ENCODE data around the gene CCR7. TPM values are rescaled to one million over a fixed set of nuclear protein-coding genes. Genes with fewer than 3 reads are reported as not detected.

CCR7 gene
- total and polyA plus RNA-seq, 2 of the 8 experiments (the other 6 are each of a cell fraction or from before 2014, with no cell fraction given) = 0.12 to 0.17 TPM

DNA sequence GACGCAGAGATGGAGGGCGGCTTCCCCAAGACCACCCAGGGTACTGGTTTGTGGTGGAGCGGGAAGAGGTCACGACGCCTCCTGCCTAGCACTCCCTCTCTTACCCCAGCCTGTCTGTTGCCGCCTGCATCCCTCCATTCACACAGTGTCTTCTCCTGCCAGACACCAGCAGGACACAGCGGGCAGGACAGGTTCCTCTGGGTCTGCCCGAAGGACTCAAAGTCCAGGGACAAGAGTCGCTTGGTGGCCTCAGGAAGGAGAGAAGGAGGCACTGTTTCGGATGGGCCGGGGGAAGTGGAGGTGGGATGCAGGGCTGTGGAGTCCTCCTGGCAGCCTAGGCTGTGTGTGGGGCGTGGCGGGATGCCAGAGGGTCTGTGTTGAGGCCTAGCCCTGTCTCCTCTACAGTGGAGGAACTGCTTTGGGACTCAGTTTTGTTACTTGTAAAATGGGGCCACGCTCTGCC is 44.2 kb downstream of the CCR7 start:
- Histone ChIP-seq H2BK120ac (replicated peaks; ENCODE audit: low read depth, low read length) (no peak overlapping the region), H3K4me2 (ENCODE audit: insufficient read depth in 1 of 2, low read depth in 2 of 2, low read length in 2 of 2) (no peak overlapping the region), H2BK15ac (ENCODE audit: low read length) (peak overlapping the region; percentile 83; the same call in 1 of the 2 replicates), H3K14ac (ENCODE audit: insufficient read length) (no peak overlapping the region), H3K9ac (replicated peaks in 1 of 4; ENCODE audit: extremely low read depth in 1 of 4, low read depth in 3 of 4, low read length in 3 of 4) (no peak overlapping the region), H3K4me1 (replicated peaks in 1 of 4; ENCODE audit: control insufficient read depth in 3 of 4, insufficient read depth in 4 of 4, low read length in 3 of 4) (peaks cover 0 to 10% (median 2%) of the 10 kb centered on the region in 4 experiments; a peak in 5 of 7 replicates), H3K4me3 (ENCODE audit: extremely low read depth in 1 of 4, insufficient read depth in 2 of 4, low read depth in 3 of 4, low read length in 4 of 4) (no peak overlapping the region), H2BK12ac (ENCODE audit: low read depth, low read length) (peak overlapping the region; percentile 18; the same call in 1 of the 2 replicates), H3K36me3 (ENCODE audit: control insufficient read depth in 2 of 4, insufficient read depth in 4 of 4, low read length in 3 of 4) (no peaks in the 10 kb centered on the region), H4K91ac (replicated peaks; ENCODE audit: insufficient read length, low read length) (peak overlapping the region; percentile 29), H3K27ac (ENCODE audit: low read depth, low read length) (no peak overlapping the region), H4K5ac (ENCODE audit: insufficient read length, low read depth, low read length) (no peak overlapping the region), H3K18ac (ENCODE audit: extremely low read depth, low read length) (no peak overlapping the region), H3K4ac (replicated peaks; ENCODE audit: insufficient read length, low read depth, low read length) (no peak overlapping the region), H2AFZ (ENCODE audit: low read length) (peak overlapping the region; percentile 41; the same call in 1 of the 2 replicates), H3K23ac (ENCODE audit: insufficient read length) (no peak overlapping the region), H4K8ac (ENCODE audit: extremely low read depth, insufficient read depth, low read length) (no peak overlapping the region), H2AK5ac (ENCODE audit: low read depth, low read length) (no peak overlapping the region), H3K27me3 (replicated peaks in 1 of 4; ENCODE audit: control insufficient read depth in 3 of 4, extremely low read depth in 1 of 4, insufficient read depth in 3 of 4, low read length in 3 of 4) (no peaks in the 10 kb centered on the region), H3K79me2 (ENCODE audit: control insufficient read depth in 1 of 2, insufficient read depth in 2 of 2, low read length in 2 of 2) (no peaks in the 10 kb centered on the region), H2BK20ac (ENCODE audit: low read length) (peak overlapping the region; percentile 73; the same call in 1 of the 2 replicates), H3K79me1 (ENCODE audit: low read depth, low read length) (no peaks in the 10 kb centered on the region), H3K23me2 (ENCODE audit: low read depth, low read length) (no peaks in the 10 kb centered on the region; the same call in 1 of the 2 replicates), H4K20me1 (replicated peaks in 1 of 2; ENCODE audit: control insufficient read depth in 1 of 2, insufficient read depth in 2 of 2, low read length in 2 of 2) (no peaks in the 10 kb centered on the region), H2BK5ac (ENCODE audit: low read depth, low read length) (no peak overlapping the region), H3K56ac (replicated peaks; ENCODE audit: insufficient read length, low read depth, low read length) (no peak overlapping the region), H3K9me3 (ENCODE audit: insufficient read depth in 2 of 2, low read depth in 1 of 2, low read length in 1 of 2) (peaks cover 0 to 5% of the 10 kb centered on the region in 2 experiments; a peak in 1 of 4 replicates)
- no peak for DNase-seq (ENCODE audit: low read depth in 1 of 2, low spot score in 2 of 2)
- FAIRE-seq = no peak
- TF ChIP-seq CHD1 (IDR thresholded peaks at IDR 0.05; ENCODE audit: low read depth, low read length) (no peak), KDM4A (IDR thresholded peaks at IDR 0.05; ENCODE audit: low read depth, low read length, severe bottlenecking) (no peak), SRF (IDR thresholded peaks at IDR 0.05; ENCODE audit: low read depth, low read length) (no peak)
- ChIA-PET CTCF (ENCODE audit: partially characterized antibody) (interaction anchor here (0.7 to 2.7 kb wide), 5 partner anchors 13 to 80 kb away, joined by 3 to 11 read pairs (median 4); no protein-coding TSS in a partner anchor), POLR2A (ENCODE audit: partially characterized antibody) (no interaction called here)
- 89% methylated on average over 14 of the region's 14 CpGs; no CpG with 5 or more reads in 1 of the 2 experiments for WGBS, 2 experiments (ENCODE audit: extremely low coverage in 1 of 2, insufficient coverage in 1 of 2, insufficient read length in 1 of 2, insufficient replicate concordance in 2 of 2, low coverage in 1 of 2, low lambda C conversion rate in 2 of 2, missing lambda C conversion rate in 1 of 2)
